Activated CD4-positive, alpha-beta memory T cell treated with anti-CD3 and anti-CD28 coated beads, Interleukin-2, amount 10 ng/mL, durations not matched to agents 7 days and 5 days (primary cell): ENCODE measurements around the gene CR1L. TPM values are rescaled to one million over a fixed set of nuclear protein-coding genes. Genes with fewer than 3 reads are reported as not detected.
"Not testable (repeated sequence)": the region's sequence is repeated elsewhere in the genome, so short reads cannot be mapped to it uniquely, and the experiment has no call there.

Experiments
- CTCF ChIA-PET: fragments of 350-600 bp; sonication (Branson Sonifier 250); formaldehyde crosslinking; loops from one replicate; lab custom pipeline; 2021; ENCODE audit warnings: antibody characterized with exemption, inconsistent platforms; lab: Charles Lee
- POLR2A ChIA-PET: fragments of 350-600 bp; sonication (Branson Sonifier 250); formaldehyde crosslinking; loops from one replicate; lab custom pipeline; 2021; ENCODE audit warnings: antibody characterized with exemption; lab: Charles Lee
- DNase-seq: peaks from one replicate; pipeline ENCODE4 v3.0.0-alpha.2; 2020
- H3K27ac Mint-ChIP-seq: one replicate; pipeline ENCODE4 v1.8.0; 2021; ENCODE audit warnings: mild to moderate bottlenecking, mixed read lengths
- H3K27me3 Mint-ChIP-seq: one replicate; pipeline ENCODE4 v1.8.0; 2021; ENCODE audit warnings: mixed read lengths
- H3K36me3 Mint-ChIP-seq: one replicate; pipeline ENCODE4 v1.8.0; 2021; ENCODE audit warnings: low read depth, mixed read lengths
- H3K4me1 Mint-ChIP-seq: one replicate; pipeline ENCODE4 v1.8.0; 2021; ENCODE audit warnings: mixed read lengths
- H3K4me3 Mint-ChIP-seq: one replicate; pipeline ENCODE4 v1.8.0; 2021; ENCODE audit warnings: mild to moderate bottlenecking, mixed read lengths
- H3K9me3 Mint-ChIP-seq: one replicate; pipeline ENCODE4 v1.8.0; 2021; ENCODE audit warnings: mixed read lengths
- total RNA-seq, 2 experiments: library from RNA; stranded (reverse); gene quantifications; one replicate each; pipeline ENCODE4 v1.2.3, GENCODE V29; 2021

CR1L gene
- total RNA-seq, 2 experiments from 2014 or later, result not detected

DNA sequence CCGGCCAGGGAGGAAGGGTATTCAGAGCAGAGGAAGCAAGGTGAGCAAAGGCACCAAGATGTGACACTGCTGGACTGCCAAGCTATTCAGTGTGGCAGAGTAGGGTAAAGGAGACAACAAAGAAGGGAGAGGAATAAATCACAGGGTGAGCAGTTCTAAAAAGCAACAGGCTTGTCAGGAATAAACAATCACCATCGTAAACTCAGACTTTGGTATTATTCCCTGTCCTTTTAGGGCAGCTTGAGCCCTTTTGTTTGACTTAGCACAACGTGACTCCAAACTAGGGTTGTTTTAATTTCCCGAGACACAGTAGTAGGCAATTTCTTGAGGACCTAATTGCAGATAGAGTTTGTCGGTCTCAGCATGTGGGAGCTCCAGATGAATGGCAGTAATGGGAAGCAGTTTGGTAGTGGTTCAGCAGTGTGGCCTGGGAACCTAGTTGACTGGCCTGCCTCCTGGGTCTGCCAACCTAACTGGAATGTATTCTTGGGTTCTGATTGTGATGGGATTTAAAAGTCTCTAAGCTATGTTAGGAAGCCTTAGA lies 4.3 kb downstream of the CR1L start:
- peaks cover 24% of the 10 kb centered on the region for H3K27me3 Mint-ChIP-seq

GRCh38 chr1:207649865-207650580 lies 5.1 kb downstream of the CR1L start:
- Mint-ChIP-seq H3K4me1 (peaks cover 2% of the 10 kb centered on the region), H3K9me3 (no peaks in the 10 kb centered on the region), H3K4me3 (no peak overlapping the region), H3K36me3 (no peaks in the 10 kb centered on the region), H3K27me3 (peaks cover 21% of the 10 kb centered on the region), H3K27ac (no peak overlapping the region)
- ChIA-PET CTCF (no interaction called here), POLR2A (no interaction called here)
- no peak for DNase-seq

More for the DNA sequence above, 4.3 kb downstream of the CR1L start:
- ChIA-PET POLR2A (no interaction called here), CTCF (no interaction called here)
- Mint-ChIP-seq H3K27ac (no peak overlapping the region), H3K36me3 (no peaks in the 10 kb centered on the region), H3K9me3 (no peaks in the 10 kb centered on the region), H3K4me3 (no peak overlapping the region), H3K4me1 (peaks cover 5% of the 10 kb centered on the region)
- no peak for DNase-seq

DNA sequence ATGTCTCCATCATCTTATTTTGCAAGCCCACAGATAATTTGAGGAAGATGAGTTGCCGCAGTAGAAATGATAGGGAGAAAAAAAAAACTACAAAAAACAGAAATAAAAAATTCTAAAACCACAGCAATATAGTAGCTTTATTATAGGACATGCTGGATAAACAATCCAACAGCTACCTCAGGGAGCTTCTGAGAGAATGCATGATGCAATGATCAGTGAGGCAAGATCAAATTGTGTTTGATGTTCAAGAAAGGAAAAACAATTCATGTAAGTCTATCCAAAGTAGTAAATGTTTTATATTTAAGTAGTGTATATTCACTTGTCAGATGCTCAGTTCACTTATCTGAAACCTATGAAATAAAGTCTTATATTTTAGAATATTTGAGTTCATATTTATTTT lies 6.7 kb downstream of the CR1L start:
- DNase-seq, result no peak
- H3K27ac Mint-ChIP-seq, result no peak overlapping the region
- ChIA-PET CTCF (interaction anchor here (1.6 kb wide), 1 partner anchor 31 kb away, joined by 6 read pairs; no protein-coding TSS in a partner anchor), POLR2A (no interaction called here)
- no peaks in the 10 kb centered on the region for H3K4me1 Mint-ChIP-seq
- no peaks in the 10 kb centered on the region for H3K9me3 Mint-ChIP-seq
- H3K27me3 Mint-ChIP-seq, result peaks cover 19% of the 10 kb centered on the region
- no peaks in the 10 kb centered on the region for H3K36me3 Mint-ChIP-seq
- H3K4me3 Mint-ChIP-seq, result no peak overlapping the region

GRCh38 chr1:207654320-207654719 lies 9.4 kb downstream of the CR1L start:
- H3K27me3 Mint-ChIP-seq, result peaks cover 16% of the 10 kb centered on the region
- H3K27ac Mint-ChIP-seq, result no peak overlapping the region
- H3K4me3 Mint-ChIP-seq, result no peak overlapping the region
- no peak for DNase-seq
- no peaks in the 10 kb centered on the region for H3K9me3 Mint-ChIP-seq
- no peaks in the 10 kb centered on the region for H3K36me3 Mint-ChIP-seq
- ChIA-PET CTCF (no interaction called here), POLR2A (no interaction called here)
- H3K4me1 Mint-ChIP-seq, result no peaks in the 10 kb centered on the region

- Mint-ChIP-seq H3K27me3 (peaks cover 11% of the 10 kb centered on the region), H3K4me1 (no peaks in the 10 kb centered on the region), H3K27ac (no peak overlapping the region), H3K4me3 (no peak overlapping the region), H3K36me3 (no peaks in the 10 kb centered on the region), H3K9me3 (no peaks in the 10 kb centered on the region)
- no peak for DNase-seq
- ChIA-PET POLR2A (no interaction called here), CTCF (no interaction called here)
Measured at GRCh38 chr1:207658408-207658807, 13.5 kb downstream of the CR1L start.

GRCh38 chr1:207658904-207659485 lies 14.1 kb downstream of the CR1L start:
- ChIA-PET POLR2A (no interaction called here), CTCF (no interaction called here)
- Mint-ChIP-seq H3K36me3 (no peaks in the 10 kb centered on the region), H3K4me3 (no peak overlapping the region), H3K27me3 (peaks cover 15% of the 10 kb centered on the region), H3K27ac (no peak overlapping the region), H3K9me3 (no peaks in the 10 kb centered on the region), H3K4me1 (no peaks in the 10 kb centered on the region)
- DNase-seq, result no peak

GRCh38 chr1:207659545-207660153 lies 14.7 kb downstream of the CR1L start:
- CTCF ChIA-PET, result no interaction called here
- H3K4me1 Mint-ChIP-seq, result no peaks in the 10 kb centered on the region

GRCh38 chr1:207661420-207661819 lies 16.5 kb downstream of the CR1L start:
- H3K9me3 Mint-ChIP-seq, H3K27ac Mint-ChIP-seq, H3K36me3 Mint-ChIP-seq, CTCF ChIA-PET, H3K4me3 Mint-ChIP-seq, H3K4me1 Mint-ChIP-seq, DNase-seq, POLR2A ChIA-PET: not testable (repeated sequence)
- H3K27me3 Mint-ChIP-seq, result peaks cover 21% of the 10 kb centered on the region

More at GRCh38 chr1:207659545-207660153, 14.7 kb downstream of the CR1L start:
- POLR2A ChIA-PET, result no interaction called here
- Mint-ChIP-seq H3K27me3 (peaks cover 15% of the 10 kb centered on the region), H3K9me3 (no peaks in the 10 kb centered on the region), H3K27ac (no peak overlapping the region), H3K36me3 (no peaks in the 10 kb centered on the region), H3K4me3 (no peak overlapping the region)
- DNase-seq, result no peak

DNA sequence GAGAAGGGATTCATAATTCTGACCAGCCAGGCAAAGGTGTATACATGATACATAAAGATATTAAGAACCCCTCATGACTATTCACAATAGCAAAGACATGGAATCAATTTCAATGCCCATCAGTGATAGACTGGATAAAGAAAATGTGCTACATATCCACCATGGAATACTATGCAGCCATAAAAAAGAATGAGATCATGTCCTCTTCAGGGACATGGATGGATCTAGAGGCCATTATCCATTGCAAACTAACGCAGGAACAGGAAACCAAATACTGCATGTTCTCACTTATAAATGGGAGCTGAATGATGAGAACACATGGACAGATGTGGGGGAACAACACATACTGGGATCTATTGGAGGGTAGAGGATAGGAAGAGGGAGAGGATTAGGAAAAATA lies 21.4 kb downstream of the CR1L start:
- peaks cover 54% of the 10 kb centered on the region for H3K27me3 Mint-ChIP-seq
- no peak for DNase-seq
- H3K36me3 Mint-ChIP-seq, result no peaks in the 10 kb centered on the region
- no peak overlapping the region for H3K27ac Mint-ChIP-seq
- ChIA-PET CTCF (no interaction called here), POLR2A (no interaction called here)
- H3K9me3 Mint-ChIP-seq, result no peaks in the 10 kb centered on the region
- H3K4me1 Mint-ChIP-seq, result no peaks in the 10 kb centered on the region
- no peak overlapping the region for H3K4me3 Mint-ChIP-seq

- CTCF ChIA-PET, result no interaction called here
- no peak overlapping the region for H3K4me3 Mint-ChIP-seq
- POLR2A ChIA-PET, result no interaction called here
- peaks cover 67% of the 10 kb centered on the region for H3K27me3 Mint-ChIP-seq
- no peak overlapping the region for H3K27ac Mint-ChIP-seq
- no peak for DNase-seq
- no peaks in the 10 kb centered on the region for H3K4me1 Mint-ChIP-seq
- no peaks in the 10 kb centered on the region for H3K36me3 Mint-ChIP-seq
- no peaks in the 10 kb centered on the region for H3K9me3 Mint-ChIP-seq
Measured at GRCh38 chr1:207669528-207670009, 24.6 kb downstream of the CR1L start.

DNA sequence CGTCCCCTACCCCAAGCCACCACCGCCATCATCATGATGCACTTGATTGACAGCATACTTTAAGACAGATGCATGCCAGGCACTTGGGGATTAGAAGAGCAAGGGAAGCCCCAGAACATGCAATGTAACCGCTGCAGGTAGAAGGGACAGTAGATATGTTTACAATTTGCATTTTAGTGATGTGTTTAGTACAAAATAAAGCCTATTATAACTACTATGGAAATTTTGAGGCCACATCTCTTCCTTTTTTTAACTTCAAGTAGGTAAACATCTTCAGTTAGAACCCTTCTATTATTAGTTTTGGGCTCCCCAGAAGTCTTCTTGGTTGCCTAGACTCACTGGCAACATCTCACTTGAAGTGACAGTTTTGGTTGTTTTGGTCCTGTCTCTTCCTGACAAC lies 25.3 kb downstream of the CR1L start:
- H3K9me3 Mint-ChIP-seq, result no peaks in the 10 kb centered on the region
- CTCF ChIA-PET, result no interaction called here
- no peak overlapping the region for H3K4me3 Mint-ChIP-seq
- DNase-seq, result no peak
- no peaks in the 10 kb centered on the region for H3K36me3 Mint-ChIP-seq
- POLR2A ChIA-PET, result no interaction called here
- peaks cover 71% of the 10 kb centered on the region for H3K27me3 Mint-ChIP-seq
- H3K4me1 Mint-ChIP-seq, result no peaks in the 10 kb centered on the region
- H3K27ac Mint-ChIP-seq, result no peak overlapping the region

- DNase-seq, result no peak
- POLR2A ChIA-PET, result no interaction called here
- CTCF ChIA-PET, result no interaction called here
- H3K27me3 Mint-ChIP-seq, result peaks cover 74% of the 10 kb centered on the region
- no peak overlapping the region for H3K4me3 Mint-ChIP-seq
- H3K9me3 Mint-ChIP-seq, result no peaks in the 10 kb centered on the region
- no peaks in the 10 kb centered on the region for H3K4me1 Mint-ChIP-seq
- no peaks in the 10 kb centered on the region for H3K36me3 Mint-ChIP-seq
- no peak overlapping the region for H3K27ac Mint-ChIP-seq
Measured at GRCh38 chr1:207670997-207671396, 26.1 kb downstream of the CR1L start.

GRCh38 chr1:207672522-207673130 lies 27.7 kb downstream of the CR1L start:
- H3K27ac Mint-ChIP-seq, result no peak overlapping the region
- no peak for DNase-seq
- H3K27me3 Mint-ChIP-seq, result peaks cover 60% of the 10 kb centered on the region
- H3K36me3 Mint-ChIP-seq, result no peaks in the 10 kb centered on the region
- H3K4me1 Mint-ChIP-seq, result no peaks in the 10 kb centered on the region
- ChIA-PET POLR2A (no interaction called here), CTCF (interaction anchor here (0.6 to 1.4 kb wide), 2 partner anchors 19 to 94 kb away, joined by 3 to 4 read pairs; no protein-coding TSS in a partner anchor)
- H3K9me3 Mint-ChIP-seq, result no peaks in the 10 kb centered on the region
- no peak overlapping the region for H3K4me3 Mint-ChIP-seq
